PC-3 (cell line): ENCODE measurements around the gene GNAS. TPM values are rescaled to one million over a fixed set of nuclear protein-coding genes. Genes with fewer than 3 reads are reported as not detected.

Experiments used
- ATAC-seq: fragments of 200-7000 bp; cut with Tn5 transposase; 2 replicates; pipeline ENCODE4 v1.9.1; 2020; ENCODE audit warnings: mild to moderate bottlenecking, moderate library complexity
- BruUV-seq: library from RNA; stranded (reverse); fragments of 400-500 nt; replicated peaks from 2 replicates; lab custom pipeline; 2021; lab: Mats Ljungman, UMichigan
- CTCF ChIA-PET: fragments of 300-600 bp; sonication (Branson Sonifier 250); formaldehyde crosslinking; loops from one replicate; lab custom pipeline; 2022; ENCODE audit warnings: antibody characterized with exemption; lab: Charles Lee
- POLR2A ChIA-PET: fragments of 300-600 bp; sonication (Branson Sonifier 250); formaldehyde crosslinking; loops from one replicate; lab custom pipeline; 2022; ENCODE audit warnings: antibody characterized with exemption; ENCODE audit not compliant: unreplicated experiment; lab: Charles Lee
- DNase-seq: peaks from one replicate; pipeline ENCODE4 v3.0.0-alpha.2; 2015
- H2AFZ ChIP-seq: fragments of 300-600 bp; sonication (generic); 2 replicates; pipeline ENCODE4 v1.6.0; 2016; ENCODE audit warnings: antibody characterized with exemption, low read length
- H3F3A ChIP-seq: fragments of 300-600 bp; sonication (generic); one replicate; pipeline ENCODE4 v1.6.0; 2017; ENCODE audit warnings: antibody characterized with exemption, low read length, control low read depth, mild to moderate bottlenecking; ENCODE audit not compliant: unreplicated experiment
- H3K27ac ChIP-seq: fragments of 300-600 bp; sonication (generic); 2 replicates; pipeline ENCODE4 v1.5.1; 2016; ENCODE audit warnings: mild to moderate bottlenecking, low read length
- H3K27me3 ChIP-seq: fragments of 300-600 bp; sonication (generic); 2 replicates; pipeline ENCODE4 v1.6.1; 2016; ENCODE audit warnings: low read length, mixed read lengths
- H3K36me3 ChIP-seq: fragments of 300-600 bp; sonication (generic); 2 replicates; pipeline ENCODE4 v1.6.1; 2016; ENCODE audit warnings: low read depth, mixed run types, low read length, mixed read lengths
- H3K4me1 ChIP-seq: fragments of 300-600 bp; sonication (generic); 2 replicates; pipeline ENCODE4 v1.5.1; 2016; ENCODE audit warnings: low read length; ENCODE audit not compliant: insufficient read depth
- H3K4me2 ChIP-seq: fragments of 300-600 bp; sonication (generic); 2 replicates; pipeline ENCODE4 v1.6.0; 2016; ENCODE audit warnings: low read length
- H3K4me3 ChIP-seq: fragments of 300-600 bp; sonication (generic); 2 replicates; pipeline ENCODE4 v1.5.1; 2016; ENCODE audit warnings: mild to moderate bottlenecking, low read length, mixed read lengths
- H3K79me2 ChIP-seq: fragments of 300-600 bp; sonication (generic); 2 replicates; pipeline ENCODE4 v1.6.1; 2017; ENCODE audit warnings: low read length, mixed read lengths
- H3K9ac ChIP-seq: fragments of 300-600 bp; sonication (generic); 2 replicates; pipeline ENCODE4 v1.6.0; 2016; ENCODE audit warnings: mild to moderate bottlenecking, low read length
- H3K9me2 ChIP-seq: fragments of 300-600 bp; sonication (generic); replicated peaks from 2 replicates; pipeline ENCODE4 v1.6.1; 2016; ENCODE audit warnings: mixed run types, low read length, mixed read lengths
- H3K9me3 ChIP-seq: fragments of 300-600 bp; sonication (generic); 2 replicates; pipeline ENCODE4 v1.6.1; 2016; ENCODE audit warnings: low read length, mixed read lengths
- H4K20me1 ChIP-seq: fragments of 300-600 bp; sonication (generic); 2 replicates; pipeline ENCODE4 v1.6.1; 2016; ENCODE audit warnings: low read length, mixed read lengths
- CTCF ChIP-seq: fragments of 300-600 bp; sonication (generic); conservative IDR thresholded peaks from 2 replicates; pipeline ENCODE4 v1.5.1; 2017; ENCODE audit warnings: antibody characterized with exemption, low read depth, mild to moderate bottlenecking, low read length
- EZH2 ChIP-seq: fragments of 300-600 bp; sonication (generic); IDR thresholded peaks from one replicate; pipeline ENCODE4 v1.6.1; 2017; ENCODE audit warnings: antibody characterized with exemption, mild to moderate bottlenecking, low read length; ENCODE audit not compliant: unreplicated experiment
- EZH2phosphoT487 ChIP-seq: fragments of 300-600 bp; sonication (generic); IDR thresholded peaks from 2 replicates; pipeline ENCODE4 v1.6.1; 2018; ENCODE audit warnings: mild to moderate bottlenecking, antibody characterized with exemption, low read length, borderline replicate concordance
- intact Hi-C: fragments of 100-400 bp; cut with micrococcal nuclease; formaldehyde crosslinking; loops from 2 replicates; pipeline ENCODE4 v1.9.0; 2023
- total RNA-seq: library from RNA; depleted of rRNA; stranded (reverse); fragments of >200 nt; gene quantifications from 2 replicates; pipeline ENCODE4 v1.2.3, GENCODE V29; 2014

GNAS gene
- total RNA-seq, 1 experiment from 2014 or later = 694 TPM

GRCh38 chr20:58913079-58913478, 60.6 kb downstream of the GNAS start:
- Histone ChIP-seq H3K4me1 (no peaks in the 10 kb centered on the region), H3K36me3 (peaks cover 34% of the 10 kb centered on the region), H3K9me3 (no peaks in the 10 kb centered on the region), H2AFZ (no peak overlapping the region), H3F3A (no peaks in the 10 kb centered on the region), H3K27ac (no peak overlapping the region), H3K4me3 (no peak overlapping the region), H4K20me1 (no peaks in the 10 kb centered on the region; the same call in 1 of the 2 replicates), H3K9me2 (no peaks in the 10 kb centered on the region), H3K79me2 (no peaks in the 10 kb centered on the region), H3K4me2 (no peak overlapping the region), H3K9ac (no peak overlapping the region), H3K27me3 (no peaks in the 10 kb centered on the region)
- intact Hi-C loops = no loop called here
- ATAC-seq (no peak), DNase-seq (no peak)
- ChIA-PET CTCF (no interaction called here), POLR2A (no interaction called here)
- no TSS peak for BruUV-seq
- no peak for TF ChIP-seq EZH2phosphoT487
- no peak for TF ChIP-seq EZH2
- no peak for TF ChIP-seq CTCF

GRCh38 chr20:58918621-58919020, 66.1 kb downstream of the GNAS start:
- CTCF ChIA-PET = no interaction called here
- ATAC-seq (no peak), DNase-seq (no peak)
- Histone ChIP-seq H3K36me3 (no peaks in the 10 kb centered on the region), H3K27ac (no peak overlapping the region), H3K9me2 (no peaks in the 10 kb centered on the region; the same call in 1 of the 2 replicates), H3K27me3 (peaks cover 26% of the 10 kb centered on the region; the same call in 1 of the 2 replicates), H3K79me2 (no peaks in the 10 kb centered on the region), H3K4me2 (no peak overlapping the region), H4K20me1 (no peaks in the 10 kb centered on the region), H2AFZ (no peak overlapping the region), H3F3A (no peaks in the 10 kb centered on the region), H3K9me3 (no peaks in the 10 kb centered on the region), H3K9ac (no peak overlapping the region), H3K4me3 (no peak overlapping the region), H3K4me1 (no peaks in the 10 kb centered on the region)
- intact Hi-C loops = no loop called here
- BruUV-seq = no TSS peak
- TF ChIP-seq EZH2 (no peak), EZH2phosphoT487 (no peak), CTCF (no peak)
- POLR2A ChIA-PET = no interaction called here

GRCh38 chr20:58921564-58921963, 69.0 kb downstream of the GNAS start:
- H3K9ac ChIP-seq = no peak overlapping the region
- H3K4me3 ChIP-seq = no peak overlapping the region
- H3K9me3 ChIP-seq = no peaks in the 10 kb centered on the region
- H3K4me1 ChIP-seq = no peaks in the 10 kb centered on the region
- H3F3A ChIP-seq = no peaks in the 10 kb centered on the region
- CTCF ChIA-PET = no interaction called here
- intact Hi-C loops = no loop called here
- no peak overlapping the region for H2AFZ ChIP-seq
- ATAC-seq (no peak), DNase-seq (no peak)
- H3K27me3 ChIP-seq = peaks cover 26% of the 10 kb centered on the region; the same call in 1 of the 2 replicates
- H3K9me2 ChIP-seq = no peaks in the 10 kb centered on the region; the same call in 1 of the 2 replicates
- no peaks in the 10 kb centered on the region for H4K20me1 ChIP-seq
- POLR2A ChIA-PET = no interaction called here
- no peaks in the 10 kb centered on the region for H3K36me3 ChIP-seq
- H3K79me2 ChIP-seq = no peaks in the 10 kb centered on the region
- H3K4me2 ChIP-seq = no peak overlapping the region
- no peak for TF ChIP-seq EZH2phosphoT487
- TF ChIP-seq EZH2 = no peak
- TF ChIP-seq CTCF = no peak
- no peak overlapping the region for H3K27ac ChIP-seq
- BruUV-seq = no TSS peak
